NT2/D1 (cell line): ENCODE measurements around the gene PEX5L.
A peak's percentile ranks its signal among the peaks of the same experiment; 100 is the strongest.

Experiments
- DNase-seq: peaks from one replicate; pipeline ENCODE4 v3.0.0-alpha.2; 2011; ENCODE audit warnings: low read depth, low spot score
- H3K27me3 ChIP-seq: 2 replicates; pipeline ENCODE4 v1.6.0; 2011; ENCODE audit warnings: mild to moderate bottlenecking; ENCODE audit not compliant: insufficient read length, insufficient read depth
- H3K36me3 ChIP-seq: 2 replicates; pipeline ENCODE4 v1.6.1; 2011; ENCODE audit warnings: mild to moderate bottlenecking, low read length, mixed read lengths; ENCODE audit not compliant: insufficient read depth, insufficient read length
- H3K4me1 ChIP-seq: 2 replicates; pipeline ENCODE4 v1.5.1; 2011; ENCODE audit not compliant: insufficient read depth, insufficient read length
- H3K4me3 ChIP-seq: 2 replicates; pipeline ENCODE4 v1.5.1; 2011; ENCODE audit warnings: low read depth; ENCODE audit not compliant: insufficient read length
- H3K9ac ChIP-seq: 2 replicates; pipeline ENCODE4 v1.6.0; 2011; ENCODE audit warnings: low read depth; ENCODE audit not compliant: insufficient read length
- H3K9me3 ChIP-seq: 2 replicates; pipeline ENCODE4 v1.5.1; 2011; ENCODE audit warnings: mild to moderate bottlenecking, low read length; ENCODE audit not compliant: insufficient read depth
- SUZ12 ChIP-seq: IDR thresholded peaks from 2 replicates; pipeline ENCODE4 v1.6.1; 2011; ENCODE audit not compliant: insufficient read length, insufficient read depth; ENCODE audit errors: extremely low read depth
- YY1 ChIP-seq: IDR thresholded peaks from 2 replicates; pipeline ENCODE4 v1.6.1; 2011; ENCODE audit not compliant: insufficient read length, insufficient read depth
- ZNF274 ChIP-seq: IDR thresholded peaks from 2 replicates; pipeline ENCODE4 v1.6.1; 2011; ENCODE audit warnings: mild to moderate bottlenecking, low read depth, low read length

PEX5L gene

GRCh38 chr3:179775416-179776122, 261.2 kb downstream of the PEX5L start:
- Histone ChIP-seq H3K4me1 (no peaks in the 10 kb centered on the region), H3K9ac (no peak overlapping the region), H3K9me3 (peaks cover 36% of the 10 kb centered on the region), H3K36me3 (peaks cover 26% of the 10 kb centered on the region), H3K27me3 (no peaks in the 10 kb centered on the region), H3K4me3 (no peak overlapping the region)
- TF ChIP-seq ZNF274 (no peak), SUZ12 (no peak), YY1 (no peak)
- no peak for DNase-seq

- no peak overlapping the region for H3K9ac ChIP-seq
- peaks cover 27% of the 10 kb centered on the region for H3K36me3 ChIP-seq
- H3K4me3 ChIP-seq: no peak overlapping the region
- TF ChIP-seq SUZ12: no peak
- TF ChIP-seq YY1: no peak
- TF ChIP-seq ZNF274: no peak
- no peaks in the 10 kb centered on the region for H3K27me3 ChIP-seq
- no peaks in the 10 kb centered on the region for H3K4me1 ChIP-seq
- no peak for DNase-seq
- H3K9me3 ChIP-seq: peaks cover 36% of the 10 kb centered on the region
Measured at GRCh38 chr3:179772297-179772696, 264.4 kb downstream of the PEX5L start.

GRCh38 chr3:179771797-179772196, 264.9 kb downstream of the PEX5L start:
- TF ChIP-seq SUZ12: no peak
- no peak for TF ChIP-seq ZNF274
- TF ChIP-seq YY1: no peak
- H3K27me3 ChIP-seq: no peaks in the 10 kb centered on the region
- DNase-seq: no peak
- H3K4me1 ChIP-seq: no peaks in the 10 kb centered on the region
- H3K36me3 ChIP-seq: peaks cover 32% of the 10 kb centered on the region
- no peak overlapping the region for H3K4me3 ChIP-seq
- H3K9ac ChIP-seq: no peak overlapping the region
- peaks cover 32% of the 10 kb centered on the region for H3K9me3 ChIP-seq

- no peak for DNase-seq
- Histone ChIP-seq H3K36me3 (peaks cover 47% of the 10 kb centered on the region), H3K9me3 (peaks cover 12% of the 10 kb centered on the region), H3K4me1 (no peaks in the 10 kb centered on the region), H3K9ac (no peak overlapping the region), H3K27me3 (no peaks in the 10 kb centered on the region), H3K4me3 (no peak overlapping the region)
- TF ChIP-seq SUZ12 (no peak), YY1 (no peak), ZNF274 (no peak)
Measured at GRCh38 chr3:179769411-179770247, 267.1 kb downstream of the PEX5L start.

- Histone ChIP-seq H3K4me3 (no peak overlapping the region), H3K9ac (no peak overlapping the region), H3K36me3 (peaks cover 48% of the 10 kb centered on the region), H3K4me1 (no peaks in the 10 kb centered on the region), H3K27me3 (no peaks in the 10 kb centered on the region), H3K9me3 (no peaks in the 10 kb centered on the region)
- peak; percentile 40 for DNase-seq
- TF ChIP-seq YY1: no peak
- TF ChIP-seq SUZ12: no peak
- no peak for TF ChIP-seq ZNF274
Measured at GRCh38 chr3:179768080-179768479, 268.7 kb downstream of the PEX5L start.

GRCh38 chr3:179766416-179767133, 270.2 kb downstream of the PEX5L start:
- no peak for DNase-seq
- Histone ChIP-seq H3K9me3 (no peaks in the 10 kb centered on the region), H3K9ac (no peak overlapping the region), H3K4me1 (no peaks in the 10 kb centered on the region), H3K36me3 (peaks cover 56% of the 10 kb centered on the region), H3K4me3 (no peak overlapping the region), H3K27me3 (no peaks in the 10 kb centered on the region)
- no peak for TF ChIP-seq ZNF274
- no peak for TF ChIP-seq SUZ12
- TF ChIP-seq YY1: no peak
